Right cardiac atrium (tissue), 5 donors: ENCODE data around the gene KIN. TPM values are rescaled to one million over a fixed set of nuclear protein-coding genes. Genes with fewer than 3 reads are reported as not detected.

Experiments
- ATAC-seq, 2 donors: fragments of 200-7000 bp; cut with Tn5 transposase; one replicate each; pipeline versions ENCODE4 v1.8.0 to v1.9.1; 2020; ENCODE audit warnings: moderate library complexity in 2 of 2, mild to moderate bottlenecking in 1 of 2
- DNase-seq, 3 donors: peaks; one replicate each; pipeline ENCODE4 v3.0.0-alpha.2; 2020
- H3K27ac ChIP-seq: one replicate; pipeline ENCODE4 v1.5.1; 2013; ENCODE audit warnings: mild to moderate bottlenecking, low read length, control low read depth, moderate library complexity
- H3K27me3 ChIP-seq: one replicate; pipeline ENCODE4 v1.6.1; 2013; ENCODE audit not compliant: control insufficient read depth, insufficient read depth
- H3K4me1 ChIP-seq: one replicate; pipeline ENCODE4 v1.6.1; 2013; ENCODE audit warnings: low read length; ENCODE audit not compliant: control insufficient read depth, insufficient read depth
- H3K4me3 ChIP-seq: one replicate; pipeline ENCODE4 v1.5.1; 2013; ENCODE audit warnings: low read length, control low read depth
- H3K9me3 ChIP-seq: one replicate; pipeline ENCODE4 v1.6.1; 2013; ENCODE audit warnings: low read length; ENCODE audit not compliant: control insufficient read depth
- WGBS: extraction: QIAGEN DNeasy Blood & Tissue Kit; methylation state at CpG from one replicate; pipeline ENCODE4 v1.1.7; 2013; 5-methylcytosine and 5-hydroxymethylcytosine counted together
- intact Hi-C, 4 donors: fragments of 100-400 bp; cut with DNase I; formaldehyde crosslinking; loops; one replicate each; pipeline versions ENCODE4 v1.11.0 to v1.14.0; 2022 to 2023
- polyA plus RNA-seq: library from polyadenylated mRNA; stranded (reverse); fragments of 200-250 nt; gene quantifications from one replicate; pipeline ENCODE4 v1.2.3, GENCODE V29; 2013
- total RNA-seq, 4 donors: library from RNA; stranded (reverse); fragmentation: NEBNext Ultra II Directional; extraction: Animal tissue kit (Norgen Biotek cat#: 25700); gene quantifications; one replicate each; pipeline ENCODE4 v1.2.1, GENCODE V29; 2021
- donor health status: healthy with polysubstance abuse.
- donor health status: DM: no; HTN: yes; CAD: no.
- donor health status: DM: no; HTN: no; CAD: no.
- donor health status: DM: no; HTN: yes; CAD: no; lungs with severe emphysema.
- donor health status: DM: yes; HTN: yes; CAD: no.

The KIN gene
- total and polyA plus RNA-seq, 5 donors: 7.1 to 9.9 (median 8.0) TPM

DNA sequence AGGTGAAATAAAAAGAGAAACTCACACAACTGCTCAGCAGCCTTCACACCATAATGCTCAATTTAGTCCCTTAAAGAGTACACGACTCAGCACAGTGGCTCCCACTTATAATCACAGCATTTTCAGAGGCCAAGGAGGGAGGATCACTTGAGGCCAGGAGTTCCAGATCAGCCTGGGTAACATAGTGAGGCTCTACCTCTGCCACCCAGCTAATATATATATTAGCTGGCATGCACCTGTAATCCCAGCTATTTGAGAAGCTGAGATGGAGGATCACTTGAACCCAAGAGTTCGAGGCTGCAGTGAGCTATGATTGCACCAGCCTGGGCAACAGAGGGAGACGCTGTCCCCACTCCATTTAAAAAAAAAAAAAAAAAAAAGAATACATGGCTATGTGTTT lies 82.5 kb downstream of the KIN start:
- Histone ChIP-seq H3K9me3 (no peaks in the 10 kb centered on the region), H3K27me3 (no peaks in the 10 kb centered on the region), H3K4me1 (no peaks in the 10 kb centered on the region), H3K27ac (no peak overlapping the region), H3K4me3 (no peak overlapping the region)
- intact Hi-C loops: no loop called here
- whole genome bisulfite sequencing: 70% methylated on average over 3 of the region's 3 CpGs
- DNase-seq: no peak
- no peak for ATAC-seq

DNA sequence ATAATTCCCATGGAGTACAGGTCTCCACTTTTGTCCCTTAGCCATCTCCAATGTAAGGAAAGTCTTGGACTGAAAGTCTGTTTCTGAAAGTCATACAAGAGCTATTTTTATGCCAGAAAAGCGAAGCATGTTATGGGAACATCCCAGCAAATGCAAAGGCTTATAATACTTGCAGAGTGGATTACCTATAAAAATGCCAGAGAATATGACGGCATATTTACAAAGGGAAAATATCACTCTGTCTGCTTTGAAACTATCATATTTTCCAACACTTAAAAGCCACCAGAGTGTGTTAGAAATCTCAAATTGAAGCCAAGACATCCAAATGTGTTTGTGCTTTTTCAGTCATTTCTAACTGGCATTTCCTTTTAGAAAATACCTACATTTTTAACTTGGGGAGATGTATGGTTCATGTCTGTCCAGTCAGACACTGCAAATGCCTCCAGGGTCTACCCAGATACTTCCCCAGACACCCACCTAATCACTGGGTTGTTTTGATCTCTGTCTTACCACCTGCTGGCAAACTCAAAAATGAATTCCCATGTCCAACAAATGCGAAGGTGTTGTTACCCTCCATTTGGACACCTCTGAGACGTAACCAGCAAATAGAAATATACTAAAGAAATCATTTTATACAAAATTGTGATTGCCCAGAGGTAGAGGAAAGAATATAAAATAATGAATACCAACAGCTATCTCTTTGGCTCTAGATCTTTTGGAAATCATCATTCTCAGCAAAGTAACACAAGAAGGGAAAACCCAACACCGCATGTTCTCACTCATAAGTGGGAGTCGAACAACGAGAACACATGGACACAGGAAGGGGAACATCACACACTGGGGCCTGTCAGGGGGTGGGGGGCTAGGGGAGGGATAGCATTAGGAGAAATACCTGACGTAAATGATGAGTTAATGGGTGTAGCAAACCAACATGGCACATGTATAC lies 83.4 kb downstream of the KIN start:
- intact Hi-C loops: no loop called here
- no peaks in the 10 kb centered on the region for H3K9me3 ChIP-seq
- DNase-seq (no peak), ATAC-seq (no peak)
- H3K27ac ChIP-seq: no peak overlapping the region
- no peaks in the 10 kb centered on the region for H3K27me3 ChIP-seq
- no peaks in the 10 kb centered on the region for H3K4me1 ChIP-seq
- 84% methylated on average over 8 of the region's 8 CpGs for WGBS
- H3K4me3 ChIP-seq: no peak overlapping the region

DNA sequence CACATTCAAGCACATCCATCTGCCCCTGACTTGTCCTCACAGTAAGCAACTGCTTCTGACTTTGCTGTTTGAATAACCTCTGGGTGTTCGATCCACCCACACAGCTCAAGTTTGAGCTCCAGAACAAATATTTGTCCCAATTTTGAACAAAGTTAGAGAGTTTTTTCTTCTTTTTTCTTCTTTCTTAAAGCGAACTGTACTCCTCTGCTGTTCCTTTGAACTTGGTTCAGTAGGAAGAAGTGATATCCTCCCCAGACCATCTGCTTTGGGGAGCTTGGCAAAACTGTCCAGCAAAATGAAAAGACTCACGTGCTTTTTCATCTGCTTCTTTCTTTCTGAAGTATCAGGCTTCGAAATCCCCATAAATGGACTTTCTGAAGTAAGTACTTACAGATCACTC lies 84.7 kb downstream of the KIN start, which contains the start of gene ITIH2:
Gene ITIH2, plus strand, starts transcription at position 177 of the 400 bp plus-strand sequence. Its CDS starts 119 bp downstream, at position 296.
- 56% methylated on average over 4 of the region's 4 CpGs for whole genome bisulfite sequencing
- H3K9me3 ChIP-seq: no peaks in the 10 kb centered on the region
- DNase-seq (no peak), ATAC-seq (no peak)
- intact Hi-C loops: no loop called here
- H3K27ac ChIP-seq: no peak within 1 kb of the TSS
- H3K4me3 ChIP-seq: no peak within 1 kb of the TSS
- no peaks in the 10 kb centered on the region for H3K4me1 ChIP-seq
- H3K27me3 ChIP-seq: no peaks in the 10 kb centered on the region

DNA sequence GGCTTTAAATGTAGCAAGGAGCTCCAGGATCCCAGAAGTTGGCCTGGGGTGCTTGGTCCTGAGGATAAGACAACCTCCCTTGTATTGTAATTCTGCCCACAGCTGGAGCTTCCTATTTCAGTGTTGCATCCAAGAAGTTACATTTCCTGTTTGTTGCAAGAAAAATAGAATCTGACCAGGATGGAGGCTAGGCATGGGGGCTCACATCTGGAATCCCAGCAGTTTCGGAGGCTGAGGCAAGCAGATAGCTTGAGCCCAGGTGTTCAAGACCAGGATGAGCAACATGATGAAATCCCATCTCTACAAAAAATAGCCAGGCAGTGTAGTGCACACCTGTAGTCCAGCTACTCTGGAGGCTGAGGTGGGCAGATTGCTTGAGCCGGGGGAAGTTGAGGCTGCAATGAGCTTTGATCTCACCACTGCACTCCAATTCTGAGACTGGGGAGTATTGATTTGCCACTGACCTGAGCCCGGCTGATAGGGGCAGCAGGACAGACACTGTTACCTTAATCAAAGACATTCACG lies 85.4 kb downstream of the KIN start:
- no peak for ATAC-seq
- DNase-seq: no peak
- H3K27ac ChIP-seq: no peak overlapping the region
- no peaks in the 10 kb centered on the region for H3K9me3 ChIP-seq
- no peaks in the 10 kb centered on the region for H3K27me3 ChIP-seq
- H3K4me1 ChIP-seq: peaks cover 2% of the 10 kb centered on the region
- 78% methylated on average over 4 of the region's 4 CpGs for WGBS
- H3K4me3 ChIP-seq: no peak overlapping the region
- intact Hi-C loops: no loop called here

DNA sequence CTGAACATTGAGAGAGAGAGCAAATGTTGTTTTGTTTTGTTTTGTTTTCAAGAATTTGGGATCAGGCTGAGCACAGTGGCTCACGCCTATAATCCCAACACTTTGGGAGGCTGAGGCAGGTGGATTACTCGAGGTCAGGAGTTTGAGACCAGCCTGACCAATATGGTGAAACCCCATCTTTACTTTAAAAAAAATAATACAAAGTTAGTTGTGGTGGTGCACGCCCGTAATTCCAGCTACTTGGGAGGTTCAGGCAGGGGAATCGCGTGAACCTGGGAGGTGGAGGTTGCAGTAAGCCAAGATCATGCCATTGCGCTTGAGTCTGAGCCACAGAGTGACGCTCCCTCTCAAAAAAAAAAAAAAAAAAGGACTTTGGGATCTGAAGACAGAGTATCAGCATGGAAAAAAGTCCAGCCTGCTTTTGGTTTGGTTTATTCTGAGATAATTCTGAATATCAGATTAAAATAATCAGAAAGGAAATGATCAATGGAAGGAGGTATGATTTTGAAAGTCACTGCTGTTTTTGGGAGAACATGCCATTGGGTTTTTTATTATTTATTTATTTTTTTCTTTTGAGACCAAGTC lies 86.5 kb downstream of the KIN start:
- ATAC-seq (no peak), DNase-seq (no peak)
- H3K27ac ChIP-seq: no peak overlapping the region
- no peaks in the 10 kb centered on the region for H3K9me3 ChIP-seq
- WGBS: 93% methylated on average over 8 of the region's 8 CpGs
- no peak overlapping the region for H3K4me3 ChIP-seq
- intact Hi-C loops: no loop called here
- H3K27me3 ChIP-seq: no peaks in the 10 kb centered on the region
- peaks cover 2% of the 10 kb centered on the region for H3K4me1 ChIP-seq

Other genes starting within 250 kb of the KIN start
- 1 to 10 TPM; 1.4 to 5.7 (median 3.5) TPM for gene ITIH5, start 121.0 kb downstream of the KIN start, total RNA-seq
- 2.5 TPM for gene ITIH5, start 121.0 kb downstream of the KIN start, polyA plus RNA-seq
- not detected for gene ITIH2, start 84.7 kb downstream of the KIN start, total RNA-seq
- gene ITIH2, start 84.7 kb downstream of the KIN start, polyA plus RNA-seq: not detected
- 100 to 1,000 TPM; 457 to 558 (median 512) TPM for gene ATP5F1C, start 184 bp upstream of the KIN start, total RNA-seq
- 1,079 TPM for gene ATP5F1C, start 184 bp upstream of the KIN start, polyA plus RNA-seq
- 10 to 100 TPM in 2 of 4 donors, 1 to 10 TPM in 2; 7.9 to 11.3 (median 9.6) TPM for gene TAF3, start 30.5 kb upstream of the KIN start, total RNA-seq
- 4.7 TPM for gene TAF3, start 30.5 kb upstream of the KIN start, polyA plus RNA-seq